HepG2 (cell line): ENCODE data around the gene NOXO1. TPM values are rescaled to one million over a fixed set of nuclear protein-coding genes. Genes with fewer than 3 reads are reported as not detected.

ENCODE experiments used
- DR1 ChIP-seq: sonication (generic); formaldehyde crosslinking; IDR thresholded peaks from 2 replicates; pipeline ENCODE4 v1.8.0; 2021; ENCODE audit warnings: mild to moderate bottlenecking, missing genetic modification reagents, inconsistent platforms
- ETV5 ChIP-seq: IDR thresholded peaks from 2 replicates; pipeline ENCODE4 v1.6.1; 2018; ENCODE audit warnings: missing biosample characterization, missing genetic modification reagents, inconsistent platforms, borderline replicate concordance
- FOXK1 ChIP-seq: sonication (generic); formaldehyde crosslinking; IDR thresholded peaks from 2 replicates; pipeline ENCODE4 v1.4.0; 2020; ENCODE audit warnings: low read depth, missing genetic modification reagents, borderline replicate concordance
- HES4 ChIP-seq: sonication (generic); formaldehyde crosslinking; IDR thresholded peaks from 2 replicates; pipeline ENCODE4 v1.9.0; 2021; ENCODE audit warnings: mild to moderate bottlenecking, missing genetic modification reagents, borderline replicate concordance
- HOXD1 ChIP-seq: sonication (generic); formaldehyde crosslinking; IDR thresholded peaks from 2 replicates; pipeline ENCODE4 v1.5.0; 2020; ENCODE audit warnings: missing genetic modification reagents
- NFYC ChIP-seq: IDR thresholded peaks from 2 replicates; pipeline ENCODE4 v1.6.1; 2016; ENCODE audit warnings: missing genetic modification reagents, missing compliant biosample characterization
- NR2F1 ChIP-seq, 2 experiments: fragments of 450-650 bp in 1 of 2; formaldehyde crosslinking in 1 of 2; IDR thresholded peaks; 2 replicates each; pipeline versions ENCODE4 v1.5.0 to v1.6.1; 2016 to 2020; ENCODE audit warnings: mild to moderate bottlenecking in 1 of 2, missing compliant biosample characterization in 1 of 2, missing genetic modification reagents in 1 of 2, moderate library complexity in 1 of 2
- SP1 ChIP-seq, 2 experiments: fragments of 450-650 bp in 1 of 2; sonication (generic) in 1 of 2; formaldehyde crosslinking in 1 of 2; IDR thresholded peaks; 2 replicates each; pipeline versions ENCODE4 v1.4.0 to v1.6.1; 2016 to 2020; ENCODE audit warnings: missing genetic modification reagents in 1 of 2
- ZNF33B ChIP-seq: sonication (generic); formaldehyde crosslinking; IDR thresholded peaks from 2 replicates; pipeline ENCODE4 v1.5.1; 2020; ENCODE audit warnings: mild to moderate bottlenecking, missing genetic modification reagents
- ZNF547 ChIP-seq: sonication (generic); formaldehyde crosslinking; IDR thresholded peaks from 2 replicates; pipeline ENCODE4 v1.5.1; 2020; ENCODE audit warnings: mild to moderate bottlenecking, missing genetic modification reagents
- ZNF558 ChIP-seq: sonication (generic); formaldehyde crosslinking; IDR thresholded peaks from 2 replicates; pipeline ENCODE4 v1.9.0; 2022; ENCODE audit warnings: mild to moderate bottlenecking, missing genetic modification reagents, borderline replicate concordance
- ZNF562 ChIP-seq: sonication (generic); formaldehyde crosslinking; IDR thresholded peaks from 2 replicates; pipeline ENCODE4 v1.8.0; 2022; ENCODE audit warnings: missing genetic modification reagents, borderline replicate concordance
- ZNF891 ChIP-seq: sonication (generic); formaldehyde crosslinking; IDR thresholded peaks from 2 replicates; pipeline ENCODE4 v1.5.0; 2020; ENCODE audit warnings: mild to moderate bottlenecking, missing genetic modification reagents
- polyA plus RNA-seq, 8 experiments: library from polyadenylated mRNA; depleted of rRNA in 3 of 8; stranded (reverse) in 7 of 8; unstranded in 1 of 8; fragments of >200 nt; fragmentation: Illumina TruSeq in 4 of 8; extraction: Trizol in 4 of 8; gene quantifications; 2 replicates each; pipeline versions ENCODE4 v1.2.1 to v1.2.3, GENCODE V29; 2011 to 2016; ENCODE audit warnings: low read depth in 4 of 8, missing spikeins in 1 of 8, mixed read lengths in 1 of 8; ENCODE audit not compliant: insufficient read depth in 1 of 8
- total RNA-seq, 5 experiments: library from RNA; depleted of rRNA; stranded (reverse); fragments of >200 nt; fragmentation: Illumina TruSeq; extraction: Trizol; gene quantifications; 2 replicates each; pipeline ENCODE4 v1.2.3, GENCODE V29; 2016; ENCODE audit warnings: low read depth in 1 of 5
- TF ChIP-seq, protein P1 (sequence below): IDR thresholded peaks from 2 replicates; pipeline ENCODE4 v1.6.1; 2016; ENCODE audit warnings: missing biosample characterization, missing genetic modification reagents, low read depth
- TF ChIP-seq, protein P2 (sequence below): sonication (generic); formaldehyde crosslinking; IDR thresholded peaks from 2 replicates; pipeline ENCODE4 v1.5.0; 2020; ENCODE audit warnings: missing genetic modification reagents
- TF ChIP-seq, protein P3 (sequence below): sonication (generic); formaldehyde crosslinking; IDR thresholded peaks from 2 replicates; pipeline ENCODE4 v1.5.0; 2020; ENCODE audit warnings: missing genetic modification reagents
- TF ChIP-seq, protein P4 (sequence below): sonication (generic); formaldehyde crosslinking; IDR thresholded peaks from 2 replicates; pipeline ENCODE4 v1.4.0; 2020; ENCODE audit warnings: mild to moderate bottlenecking, missing genetic modification reagents

Gene NOXO1
- total and polyA plus RNA-seq, 2 of the 13 experiments (the other 11 are each of a cell fraction or from before 2014, with no cell fraction given) = 0.69 to 1.4 TPM

DNA sequence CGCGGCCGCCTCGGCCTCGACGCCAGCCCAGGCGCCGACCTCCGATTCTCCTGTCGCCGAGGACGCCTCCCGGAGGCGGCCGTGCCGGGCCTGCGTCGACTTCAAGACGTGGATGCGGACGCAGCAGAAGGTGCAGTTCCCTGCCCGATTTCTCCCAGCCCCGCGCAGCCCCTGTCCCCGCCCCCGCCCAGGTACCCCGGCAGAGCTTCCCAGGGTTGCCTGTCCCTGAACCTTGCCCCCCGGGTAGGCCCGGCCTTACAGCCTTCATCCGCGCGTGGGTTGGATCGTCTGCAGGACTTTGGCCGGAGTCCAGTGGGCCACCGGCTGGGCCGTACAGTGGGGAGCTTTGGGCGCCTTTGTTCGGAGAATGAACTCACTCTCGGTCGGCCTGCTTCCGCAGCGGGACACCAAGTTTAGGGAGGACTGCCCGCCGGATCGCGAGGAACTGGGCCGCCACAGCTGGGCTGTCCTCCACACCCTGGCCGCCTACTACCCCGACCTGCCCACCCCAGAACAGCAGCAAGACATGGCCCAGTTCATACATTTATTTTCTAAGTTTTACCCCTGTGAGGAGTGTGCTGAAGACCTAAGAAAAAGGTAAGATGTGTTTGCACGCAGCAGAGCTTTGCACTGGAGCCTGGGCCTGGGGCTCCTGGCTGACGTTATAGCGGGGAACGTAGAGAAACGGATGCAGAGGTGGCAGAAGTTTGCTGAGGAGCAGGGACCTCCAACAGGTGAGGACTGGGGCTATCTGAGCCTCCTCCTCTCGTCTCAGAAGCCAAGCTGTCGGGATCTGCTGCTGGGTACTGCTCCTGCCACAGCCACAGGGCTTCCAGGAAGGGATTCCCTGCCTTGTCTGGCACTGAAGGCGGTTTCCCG, 3.3 kb upstream of the NOXO1 start (continued):
- TF ChIP-seq, protein P1, sequence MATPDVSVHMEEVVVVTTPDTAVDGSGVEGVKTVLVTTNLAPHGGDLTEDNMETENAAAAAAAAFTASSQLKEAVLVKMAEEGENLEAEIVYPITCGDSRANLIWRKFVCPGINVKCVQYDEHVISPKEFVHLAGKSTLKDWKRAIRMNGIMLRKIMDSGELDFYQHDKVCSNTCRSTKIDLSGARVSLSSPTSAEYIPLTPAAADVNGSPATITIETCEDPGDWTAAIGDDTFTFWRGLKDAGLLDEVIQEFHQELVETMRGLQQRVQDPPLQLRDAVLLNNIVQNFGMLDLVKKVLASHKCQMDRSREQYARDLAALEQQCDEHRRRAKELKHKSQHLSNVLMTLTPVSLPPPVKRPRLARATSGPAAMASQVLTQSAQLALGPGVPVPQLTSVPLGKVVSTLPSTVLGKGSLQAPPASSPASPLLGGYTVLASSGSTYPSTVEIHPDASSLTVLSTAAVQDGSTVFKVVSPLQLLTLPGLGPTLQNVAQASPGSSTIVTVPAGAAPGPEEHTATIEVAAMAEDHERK = no peak
- TF ChIP-seq ZNF33B (CRISPR knock-in tag) (no peak), NR2F1 (CRISPR knock-in tag; IDR thresholded peaks at IDR 0.05) (no peak; a peak in 1 of 4 replicates), ZNF547 (CRISPR knock-in tag) (no peak), ZNF891 (no peak), HES4 (CRISPR knock-in tag) (no peak), ETV5 (no peak), NFYC (CRISPR knock-in tag) (no peak), ZNF562 (CRISPR knock-in tag) (no peak), HOXD1 (CRISPR knock-in tag) (no peak), ZNF558 (CRISPR knock-in tag) (no peak), DR1 (CRISPR knock-in tag) (no peak), FOXK1 (CRISPR knock-in tag) (no peak), SP1 (IDR thresholded peaks at IDR 0.05) (no peak), SP1 (CRISPR knock-in tag; IDR thresholded peaks at IDR 0.05) (no peak)
- TF ChIP-seq, protein P2, sequence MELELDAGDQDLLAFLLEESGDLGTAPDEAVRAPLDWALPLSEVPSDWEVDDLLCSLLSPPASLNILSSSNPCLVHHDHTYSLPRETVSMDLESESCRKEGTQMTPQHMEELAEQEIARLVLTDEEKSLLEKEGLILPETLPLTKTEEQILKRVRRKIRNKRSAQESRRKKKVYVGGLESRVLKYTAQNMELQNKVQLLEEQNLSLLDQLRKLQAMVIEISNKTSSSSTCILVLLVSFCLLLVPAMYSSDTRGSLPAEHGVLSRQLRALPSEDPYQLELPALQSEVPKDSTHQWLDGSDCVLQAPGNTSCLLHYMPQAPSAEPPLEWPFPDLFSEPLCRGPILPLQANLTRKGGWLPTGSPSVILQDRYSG (CRISPR knock-in tag) = no peak
- TF ChIP-seq, protein P3, sequence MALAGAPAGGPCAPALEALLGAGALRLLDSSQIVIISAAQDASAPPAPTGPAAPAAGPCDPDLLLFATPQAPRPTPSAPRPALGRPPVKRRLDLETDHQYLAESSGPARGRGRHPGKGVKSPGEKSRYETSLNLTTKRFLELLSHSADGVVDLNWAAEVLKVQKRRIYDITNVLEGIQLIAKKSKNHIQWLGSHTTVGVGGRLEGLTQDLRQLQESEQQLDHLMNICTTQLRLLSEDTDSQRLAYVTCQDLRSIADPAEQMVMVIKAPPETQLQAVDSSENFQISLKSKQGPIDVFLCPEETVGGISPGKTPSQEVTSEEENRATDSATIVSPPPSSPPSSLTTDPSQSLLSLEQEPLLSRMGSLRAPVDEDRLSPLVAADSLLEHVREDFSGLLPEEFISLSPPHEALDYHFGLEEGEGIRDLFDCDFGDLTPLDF (CRISPR knock-in tag) = no peak; the same call in 1 of the 2 replicates
- TF ChIP-seq, protein P4, sequence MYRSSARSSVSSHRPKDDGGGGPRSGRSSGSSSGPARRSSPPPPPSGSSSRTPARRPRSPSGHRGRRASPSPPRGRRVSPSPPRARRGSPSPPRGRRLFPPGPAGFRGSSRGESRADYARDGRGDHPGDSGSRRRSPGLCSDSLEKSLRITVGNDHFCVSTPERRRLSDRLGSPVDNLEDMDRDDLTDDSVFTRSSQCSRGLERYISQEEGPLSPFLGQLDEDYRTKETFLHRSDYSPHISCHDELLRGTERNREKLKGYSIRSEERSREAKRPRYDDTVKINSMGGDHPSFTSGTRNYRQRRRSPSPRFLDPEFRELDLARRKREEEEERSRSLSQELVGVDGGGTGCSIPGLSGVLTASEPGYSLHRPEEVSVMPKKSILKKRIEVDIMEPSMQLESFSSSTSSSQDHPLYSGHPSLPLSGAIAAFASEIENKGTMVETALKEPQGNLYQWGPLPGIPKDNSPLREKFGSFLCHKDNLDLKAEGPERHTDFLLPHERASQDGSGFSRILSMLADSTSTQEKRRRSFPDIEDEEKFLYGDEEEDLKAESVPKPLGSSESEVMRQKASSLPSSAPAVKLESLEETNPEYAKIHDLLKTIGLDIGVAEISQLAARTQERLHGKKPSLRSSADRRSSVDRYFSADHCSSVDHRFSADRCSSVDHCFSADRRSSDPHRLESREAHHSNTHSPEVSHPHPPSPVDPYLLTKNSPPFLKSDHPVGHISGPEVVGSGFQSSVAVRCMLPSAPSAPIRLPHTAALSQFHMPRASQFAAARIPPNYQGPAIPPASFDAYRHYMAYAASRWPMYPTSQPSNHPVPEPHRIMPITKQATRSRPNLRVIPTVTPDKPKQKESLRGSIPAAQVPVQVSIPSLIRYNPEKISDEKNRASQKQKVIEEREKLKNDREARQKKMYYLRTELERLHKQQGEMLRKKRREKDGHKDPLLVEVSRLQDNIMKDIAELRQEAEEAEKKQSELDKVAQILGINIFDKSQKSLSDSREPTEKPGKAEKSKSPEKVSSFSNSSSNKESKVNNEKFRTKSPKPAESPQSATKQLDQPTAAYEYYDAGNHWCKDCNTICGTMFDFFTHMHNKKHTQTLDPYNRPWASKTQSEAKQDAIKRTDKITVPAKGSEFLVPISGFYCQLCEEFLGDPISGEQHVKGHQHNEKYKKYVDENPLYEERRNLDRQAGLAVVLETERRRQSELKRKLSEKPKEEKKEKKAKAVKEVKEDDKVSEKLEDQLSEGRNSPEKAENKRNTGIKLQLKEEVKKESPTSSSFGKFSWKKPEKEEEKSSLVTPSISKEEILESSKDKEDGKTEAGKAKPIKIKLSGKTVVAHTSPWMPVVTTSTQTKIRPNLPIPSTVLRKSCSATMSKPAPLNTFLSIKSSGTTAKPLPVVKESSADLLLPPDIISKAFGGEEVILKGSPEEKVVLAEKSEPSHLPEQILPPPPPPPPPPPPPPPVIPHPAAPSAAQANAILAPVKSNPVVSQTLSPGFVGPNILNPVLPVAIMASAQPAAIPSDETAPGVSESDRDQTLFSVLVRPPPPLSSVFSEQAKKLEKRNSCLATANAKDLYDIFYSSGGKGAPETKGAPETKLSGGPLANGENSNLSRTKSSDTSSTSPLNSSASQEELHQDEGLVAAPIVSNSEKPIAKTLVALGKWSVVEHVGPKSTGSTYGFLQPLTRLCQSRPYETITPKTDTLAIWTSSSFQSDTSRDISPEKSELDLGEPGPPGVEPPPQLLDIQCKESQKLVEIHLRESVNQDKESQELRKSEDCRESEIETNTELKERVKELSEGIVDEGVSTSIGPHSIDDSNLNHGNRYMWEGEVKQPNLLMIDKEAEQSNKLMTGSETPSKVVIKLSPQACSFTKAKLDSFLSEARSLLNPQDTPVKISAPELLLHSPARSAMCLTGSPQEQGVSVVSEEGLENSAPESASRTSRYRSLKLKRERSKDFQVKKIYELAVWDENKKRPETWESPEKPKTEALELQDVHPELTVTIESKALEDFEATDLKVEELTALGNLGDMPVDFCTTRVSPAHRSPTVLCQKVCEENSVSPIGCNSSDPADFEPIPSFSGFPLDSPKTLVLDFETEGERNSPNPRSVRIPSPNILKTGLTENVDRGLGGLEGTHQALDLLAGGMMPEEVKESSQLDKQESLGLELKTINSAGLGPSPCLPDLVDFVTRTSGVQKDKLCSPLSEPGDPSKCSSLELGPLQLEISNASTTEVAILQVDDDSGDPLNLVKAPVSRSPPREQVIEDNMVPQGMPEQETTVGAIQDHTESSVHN (CRISPR knock-in tag) = no peak
